ENCODE measurements around the gene PRR33.

DNA sequence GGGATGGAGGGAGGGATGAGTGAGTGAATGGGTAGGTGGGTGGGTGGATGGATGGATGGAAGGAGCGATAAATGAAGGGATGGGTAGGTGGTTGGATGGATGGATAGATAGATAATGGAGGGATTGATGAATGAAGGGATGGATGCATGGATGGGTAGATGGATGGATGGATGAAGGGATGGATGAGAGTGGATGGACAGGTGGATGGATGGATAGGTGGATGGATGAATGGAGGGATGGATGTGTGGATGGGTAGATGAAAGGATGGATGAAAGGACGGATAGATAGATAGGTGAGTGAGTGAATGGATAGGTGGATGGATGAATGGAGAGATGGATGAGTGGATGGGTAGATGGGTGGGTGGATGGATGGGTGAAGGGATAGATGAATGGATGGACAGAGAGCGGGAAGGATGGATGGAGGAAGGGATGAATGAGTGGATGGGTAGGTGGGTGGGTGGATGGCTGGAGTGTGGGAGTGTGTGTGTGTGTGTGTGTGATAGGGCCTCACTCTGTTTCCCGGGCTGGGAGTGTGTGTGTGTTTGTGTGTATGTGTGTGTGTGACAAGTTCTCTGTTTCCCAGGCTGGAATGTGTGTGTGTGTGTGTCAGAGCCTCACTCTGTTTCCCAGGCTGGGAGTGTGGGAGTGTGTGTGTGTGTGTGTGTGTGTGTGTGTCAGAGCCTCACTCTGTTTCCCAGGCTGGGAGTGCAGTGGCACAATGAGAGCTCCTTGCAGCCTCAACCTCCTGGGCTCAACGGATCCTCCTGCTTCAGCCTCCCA is 2.1 kb upstream of the PRR33 start:
- TF ChIP-seq ZNF274 (IDR thresholded peaks at IDR 0.05; ENCODE audit: insufficient read depth, insufficient read length) (no peak), NFYB (IDR thresholded peaks at IDR 0.05; ENCODE audit: insufficient read depth, low read depth, low read length) (no peak), SMC3 (IDR thresholded peaks at IDR 0.05; ENCODE audit: borderline replicate concordance, low read length) (no peak), SP1 (IDR thresholded peaks at IDR 0.05; ENCODE audit: low read depth, low read length) (no peak), EGR1 (IDR thresholded peaks at IDR 0.05; ENCODE audit: borderline replicate concordance in 1 of 2, low read depth in 2 of 2, low read length in 2 of 2) (no peak)
- TF ChIP-seq, protein P1, sequence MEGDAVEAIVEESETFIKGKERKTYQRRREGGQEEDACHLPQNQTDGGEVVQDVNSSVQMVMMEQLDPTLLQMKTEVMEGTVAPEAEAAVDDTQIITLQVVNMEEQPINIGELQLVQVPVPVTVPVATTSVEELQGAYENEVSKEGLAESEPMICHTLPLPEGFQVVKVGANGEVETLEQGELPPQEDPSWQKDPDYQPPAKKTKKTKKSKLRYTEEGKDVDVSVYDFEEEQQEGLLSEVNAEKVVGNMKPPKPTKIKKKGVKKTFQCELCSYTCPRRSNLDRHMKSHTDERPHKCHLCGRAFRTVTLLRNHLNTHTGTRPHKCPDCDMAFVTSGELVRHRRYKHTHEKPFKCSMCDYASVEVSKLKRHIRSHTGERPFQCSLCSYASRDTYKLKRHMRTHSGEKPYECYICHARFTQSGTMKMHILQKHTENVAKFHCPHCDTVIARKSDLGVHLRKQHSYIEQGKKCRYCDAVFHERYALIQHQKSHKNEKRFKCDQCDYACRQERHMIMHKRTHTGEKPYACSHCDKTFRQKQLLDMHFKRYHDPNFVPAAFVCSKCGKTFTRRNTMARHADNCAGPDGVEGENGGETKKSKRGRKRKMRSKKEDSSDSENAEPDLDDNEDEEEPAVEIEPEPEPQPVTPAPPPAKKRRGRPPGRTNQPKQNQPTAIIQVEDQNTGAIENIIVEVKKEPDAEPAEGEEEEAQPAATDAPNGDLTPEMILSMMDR (IDR thresholded peaks at IDR 0.05 in 2 of 3, conservative IDR thresholded peaks at IDR 0.05 in 1 of 3; ENCODE audit: control insufficient read depth in 2 of 3, extremely low read depth in 1 of 3, insufficient read depth in 1 of 3, low read depth in 3 of 3, low read length in 3 of 3) = no peak
- TF ChIP-seq, protein P2, sequence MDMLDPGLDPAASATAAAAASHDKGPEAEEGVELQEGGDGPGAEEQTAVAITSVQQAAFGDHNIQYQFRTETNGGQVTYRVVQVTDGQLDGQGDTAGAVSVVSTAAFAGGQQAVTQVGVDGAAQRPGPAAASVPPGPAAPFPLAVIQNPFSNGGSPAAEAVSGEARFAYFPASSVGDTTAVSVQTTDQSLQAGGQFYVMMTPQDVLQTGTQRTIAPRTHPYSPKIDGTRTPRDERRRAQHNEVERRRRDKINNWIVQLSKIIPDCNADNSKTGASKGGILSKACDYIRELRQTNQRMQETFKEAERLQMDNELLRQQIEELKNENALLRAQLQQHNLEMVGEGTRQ (IDR thresholded peaks at IDR 0.05; ENCODE audit: borderline replicate concordance, low read depth, low read length) = no peak
- TF ChIP-seq, protein P3, sequence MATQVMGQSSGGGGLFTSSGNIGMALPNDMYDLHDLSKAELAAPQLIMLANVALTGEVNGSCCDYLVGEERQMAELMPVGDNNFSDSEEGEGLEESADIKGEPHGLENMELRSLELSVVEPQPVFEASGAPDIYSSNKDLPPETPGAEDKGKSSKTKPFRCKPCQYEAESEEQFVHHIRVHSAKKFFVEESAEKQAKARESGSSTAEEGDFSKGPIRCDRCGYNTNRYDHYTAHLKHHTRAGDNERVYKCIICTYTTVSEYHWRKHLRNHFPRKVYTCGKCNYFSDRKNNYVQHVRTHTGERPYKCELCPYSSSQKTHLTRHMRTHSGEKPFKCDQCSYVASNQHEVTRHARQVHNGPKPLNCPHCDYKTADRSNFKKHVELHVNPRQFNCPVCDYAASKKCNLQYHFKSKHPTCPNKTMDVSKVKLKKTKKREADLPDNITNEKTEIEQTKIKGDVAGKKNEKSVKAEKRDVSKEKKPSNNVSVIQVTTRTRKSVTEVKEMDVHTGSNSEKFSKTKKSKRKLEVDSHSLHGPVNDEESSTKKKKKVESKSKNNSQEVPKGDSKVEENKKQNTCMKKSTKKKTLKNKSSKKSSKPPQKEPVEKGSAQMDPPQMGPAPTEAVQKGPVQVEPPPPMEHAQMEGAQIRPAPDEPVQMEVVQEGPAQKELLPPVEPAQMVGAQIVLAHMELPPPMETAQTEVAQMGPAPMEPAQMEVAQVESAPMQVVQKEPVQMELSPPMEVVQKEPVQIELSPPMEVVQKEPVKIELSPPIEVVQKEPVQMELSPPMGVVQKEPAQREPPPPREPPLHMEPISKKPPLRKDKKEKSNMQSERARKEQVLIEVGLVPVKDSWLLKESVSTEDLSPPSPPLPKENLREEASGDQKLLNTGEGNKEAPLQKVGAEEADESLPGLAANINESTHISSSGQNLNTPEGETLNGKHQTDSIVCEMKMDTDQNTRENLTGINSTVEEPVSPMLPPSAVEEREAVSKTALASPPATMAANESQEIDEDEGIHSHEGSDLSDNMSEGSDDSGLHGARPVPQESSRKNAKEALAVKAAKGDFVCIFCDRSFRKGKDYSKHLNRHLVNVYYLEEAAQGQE (IDR thresholded peaks at IDR 0.05; ENCODE audit: low read depth, low read length) = no peak
